Heart left ventricle (tissue), 13 donors: ENCODE data around the gene TBC1D2.

Source experiments
- POLR2A ChIP-seq, 2 donors: fragments of 450-650 bp; IDR thresholded peaks; one replicate each; pipeline ENCODE4 v1.6.1; 2017; ENCODE audit warnings: antibody characterized with exemption in 2 of 2, mild to moderate bottlenecking in 2 of 2, moderate library complexity in 2 of 2
- TF ChIP-seq, protein P1 (sequence below), 12 donors: fragments of 200-600 bp; sonication (generic) in 4 of 12; IDR thresholded peaks; one replicate each; pipeline versions ENCODE4 v1.5.0 to v1.8.0; 2018 to 2022; ENCODE audit warnings: antibody characterized with exemption in 12 of 12, mild to moderate bottlenecking in 5 of 12
- donor health status: ischemic (EF 13 %, LVEDD 7.1; RV severe dilation, severe dysfunction).
- donor health status: DM: no; HTN: yes; CAD: no.
- donor health status: DM: no; HTN: no; CAD: no.
- donor health status: ischemic (EF 25% LVEDD 6.9; RV normal size, moderate dysfunction).
- donor health status: ischemic (EF 25% LVEDD 5.7; RV mildly dilated, moderate dysfunction).
- donor health status: ischemic (EF 35%, LVEDD 5.7; RV mildly dilated, moderate dysfunction).
- donor health status: nonischemic (EF 11% LVEDD 7.7; RV severe dilation, severe dysfunction).
- donor health status: DM: yes; HTN: yes; CAD: no.
- donor health status: PGD.
- donor health status: ischemic (EF 29% LVEDD 5.4; RV normal size, mild dysfunction).
- donor health status: nonischemic (EF 23%, LVEDD 6.1; RV moderate dilation, normal function).

DNA sequence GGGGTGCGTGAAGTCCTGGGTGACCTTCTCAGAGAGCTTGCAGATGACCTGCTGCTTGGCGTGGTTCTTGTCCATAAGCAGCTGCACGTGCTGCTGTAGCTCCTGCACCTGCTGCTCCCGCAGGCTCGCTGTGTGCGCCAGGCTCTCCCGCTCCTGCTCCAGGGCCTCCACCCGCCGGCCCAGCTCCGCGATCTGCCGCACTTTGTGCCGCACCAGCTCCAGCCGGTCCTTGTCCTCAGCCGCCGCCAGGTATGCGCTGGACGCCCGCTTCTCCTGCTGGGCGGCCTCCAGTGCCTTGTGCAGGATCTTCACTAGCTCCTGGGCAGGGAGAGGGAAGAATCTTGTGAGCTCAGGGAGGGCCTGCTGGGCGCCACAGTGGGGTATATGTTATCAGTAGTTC lies 34.5 kb downstream of the TBC1D2 start:
- TF ChIP-seq, protein P1, sequence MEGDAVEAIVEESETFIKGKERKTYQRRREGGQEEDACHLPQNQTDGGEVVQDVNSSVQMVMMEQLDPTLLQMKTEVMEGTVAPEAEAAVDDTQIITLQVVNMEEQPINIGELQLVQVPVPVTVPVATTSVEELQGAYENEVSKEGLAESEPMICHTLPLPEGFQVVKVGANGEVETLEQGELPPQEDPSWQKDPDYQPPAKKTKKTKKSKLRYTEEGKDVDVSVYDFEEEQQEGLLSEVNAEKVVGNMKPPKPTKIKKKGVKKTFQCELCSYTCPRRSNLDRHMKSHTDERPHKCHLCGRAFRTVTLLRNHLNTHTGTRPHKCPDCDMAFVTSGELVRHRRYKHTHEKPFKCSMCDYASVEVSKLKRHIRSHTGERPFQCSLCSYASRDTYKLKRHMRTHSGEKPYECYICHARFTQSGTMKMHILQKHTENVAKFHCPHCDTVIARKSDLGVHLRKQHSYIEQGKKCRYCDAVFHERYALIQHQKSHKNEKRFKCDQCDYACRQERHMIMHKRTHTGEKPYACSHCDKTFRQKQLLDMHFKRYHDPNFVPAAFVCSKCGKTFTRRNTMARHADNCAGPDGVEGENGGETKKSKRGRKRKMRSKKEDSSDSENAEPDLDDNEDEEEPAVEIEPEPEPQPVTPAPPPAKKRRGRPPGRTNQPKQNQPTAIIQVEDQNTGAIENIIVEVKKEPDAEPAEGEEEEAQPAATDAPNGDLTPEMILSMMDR (IDR thresholded peaks at IDR 0.05): no peak
- no peak for TF ChIP-seq POLR2A (IDR thresholded peaks at IDR 0.05)
